Calu3 (cell line): Measurements from ENCODE around the gene NOXA1. TPM values are rescaled to one million over a fixed set of nuclear protein-coding genes. Genes with fewer than 3 reads are reported as not detected.

ENCODE experiments used
- BruUV-seq: library from RNA; stranded (reverse); fragments of 400-500 nt; replicated peaks from 2 replicates; lab custom pipeline; 2021; lab: Mats Ljungman, UMichigan
- CTCF ChIA-PET: fragments of 300-600 bp; sonication (Branson Sonifier 250); formaldehyde crosslinking; loops from one replicate; lab custom pipeline; 2022; ENCODE audit warnings: antibody characterized with exemption; lab: Charles Lee
- DNase-seq: peaks from one replicate; pipeline ENCODE4 v3.0.0; 2022
- H3K27ac Mint-ChIP-seq: one replicate; pipeline ENCODE4 v1.8.0; 2022; ENCODE audit warnings: mixed read lengths; ENCODE audit not compliant: unreplicated experiment
- H3K27me3 Mint-ChIP-seq: one replicate; pipeline ENCODE4 v1.8.0; 2022; ENCODE audit warnings: mixed read lengths; ENCODE audit not compliant: unreplicated experiment
- H3K36me3 Mint-ChIP-seq: one replicate; pipeline ENCODE4 v1.8.0; 2022; ENCODE audit warnings: mild to moderate bottlenecking, moderate library complexity, mixed read lengths; ENCODE audit not compliant: insufficient read depth, unreplicated experiment
- H3K4me1 Mint-ChIP-seq: one replicate; pipeline ENCODE4 v1.8.0; 2022; ENCODE audit warnings: mild to moderate bottlenecking, low read depth, mixed read lengths; ENCODE audit not compliant: unreplicated experiment
- H3K4me3 Mint-ChIP-seq: one replicate; pipeline ENCODE4 v1.8.0; 2022; ENCODE audit warnings: mild to moderate bottlenecking, low read depth, moderate library complexity, mixed read lengths; ENCODE audit not compliant: unreplicated experiment
- H3K9me3 Mint-ChIP-seq: one replicate; pipeline ENCODE4 v1.8.0; 2022; ENCODE audit warnings: low read depth, mixed read lengths; ENCODE audit not compliant: unreplicated experiment
- CTCF ChIP-seq: fragments of 200-600 bp; IDR thresholded peaks from one replicate; pipeline ENCODE4 v1.8.0; 2022; ENCODE audit warnings: antibody characterized with exemption; ENCODE audit not compliant: unreplicated experiment
- intact Hi-C: fragments of 100-400 bp; cut with micrococcal nuclease; formaldehyde crosslinking; loops from one replicate; pipeline ENCODE4 v1.10.0; 2022; ENCODE audit not compliant: unreplicated experiment
- total RNA-seq: library from RNA; stranded (reverse); gene quantifications from 2 replicates; pipeline ENCODE4 v1.2.3, GENCODE V29; 2022

The NOXA1 gene
- total RNA-seq, 1 experiment from 2014 or later, result 12.3 TPM

DNA sequence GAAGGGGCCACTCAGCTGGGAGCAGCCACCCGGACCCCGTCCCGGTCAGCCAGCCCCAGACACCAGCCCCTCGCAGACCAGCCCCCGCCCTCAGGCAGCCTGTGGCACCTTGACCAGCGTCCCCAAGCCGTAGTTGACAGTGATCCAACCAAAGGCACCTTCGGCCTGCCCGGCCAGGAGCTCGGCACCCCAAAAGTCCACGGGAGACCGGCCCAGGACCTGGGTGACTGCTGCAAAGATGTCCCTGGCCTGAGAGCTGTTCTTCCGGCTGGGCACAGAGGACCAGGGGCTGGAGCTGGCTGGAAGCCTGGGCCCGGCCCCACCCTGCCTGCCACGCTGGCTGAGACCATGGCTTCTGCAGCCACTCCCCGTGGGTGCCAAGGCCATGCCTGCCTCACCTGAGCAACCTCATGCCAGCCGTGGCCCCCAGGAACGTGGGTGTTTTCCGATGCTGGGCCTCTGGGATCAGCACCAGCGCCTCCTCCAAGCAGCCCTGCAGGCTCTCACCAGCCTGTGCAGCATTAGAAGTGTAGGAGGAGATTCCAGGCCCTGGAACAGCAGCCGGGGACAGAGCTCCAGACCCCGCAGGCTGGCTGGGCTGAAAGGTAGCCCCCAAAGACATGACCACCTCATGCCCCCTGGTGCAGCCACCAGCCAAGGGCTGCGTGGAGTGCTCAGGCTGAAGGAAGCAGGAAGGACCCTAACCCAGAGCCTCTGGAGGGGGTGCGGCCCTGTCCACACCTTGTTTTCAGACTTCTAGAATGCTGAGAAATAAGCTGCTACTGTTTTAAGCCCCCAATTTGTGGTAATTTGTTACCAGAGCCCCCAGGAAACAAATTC, 13.8 kb downstream of the NOXA1 start:
- no TSS peak for BruUV-seq
- no peak for TF ChIP-seq CTCF
- Mint-ChIP-seq H3K36me3 (peaks cover 13% of the 10 kb centered on the region), H3K4me3 (peak overlapping the region; percentile 34), H3K27me3 (no peaks in the 10 kb centered on the region), H3K27ac (no peak overlapping the region), H3K9me3 (no peaks in the 10 kb centered on the region), H3K4me1 (peaks cover 6% of the 10 kb centered on the region)
- DNase-seq, result no peak
- intact Hi-C loops, result no loop called here
- CTCF ChIA-PET, result no interaction called here

DNA sequence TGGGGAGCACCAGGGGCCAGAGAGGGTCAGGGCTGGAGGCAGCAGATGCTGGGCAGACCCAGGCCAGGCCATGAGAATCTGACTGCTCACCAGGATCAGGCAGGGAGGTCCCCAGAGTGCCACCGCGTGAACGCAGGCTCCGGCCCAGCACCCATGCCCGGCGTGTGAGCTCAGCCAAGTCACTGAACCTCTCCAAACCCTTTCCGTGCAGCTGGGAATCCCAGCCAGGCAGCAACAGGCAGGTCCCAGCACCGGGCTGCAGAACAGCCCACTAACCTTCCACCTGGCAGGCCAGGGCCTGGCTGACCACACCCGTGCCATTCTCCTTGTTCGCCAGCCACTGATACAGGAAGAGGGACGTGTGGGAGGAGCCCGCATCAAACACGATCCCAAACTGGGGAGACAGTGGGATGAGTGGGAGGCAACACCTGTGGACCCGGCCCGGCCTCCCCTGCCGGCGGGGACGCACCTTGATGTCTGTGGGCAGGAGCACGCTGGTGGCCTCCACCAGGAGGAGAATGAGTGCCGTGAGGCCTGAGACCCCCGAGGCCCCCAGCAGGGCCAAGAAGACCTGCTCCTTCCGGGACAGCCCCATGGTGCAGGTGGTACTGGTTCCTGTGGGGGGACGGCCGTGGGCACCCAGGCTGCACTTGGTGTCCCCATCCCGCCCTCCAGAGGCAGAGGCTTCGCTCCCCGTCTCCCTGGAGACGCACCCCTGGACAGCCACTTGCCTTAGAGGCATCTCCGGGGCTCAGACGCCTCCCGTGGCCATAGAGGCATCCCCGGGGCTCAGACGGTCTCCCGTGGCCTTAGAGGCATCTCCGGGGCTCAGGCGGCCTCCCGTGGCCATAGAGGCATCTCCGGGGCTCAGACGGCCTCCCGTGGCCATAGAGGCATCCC, 14.7 kb downstream of the NOXA1 start:
- Mint-ChIP-seq H3K27me3 (no peaks in the 10 kb centered on the region), H3K36me3 (peaks cover 15% of the 10 kb centered on the region), H3K27ac (no peak overlapping the region), H3K4me1 (peaks cover 6% of the 10 kb centered on the region), H3K4me3 (no peak overlapping the region), H3K9me3 (no peaks in the 10 kb centered on the region)
- intact Hi-C loops, result no loop called here
- no TSS peak for BruUV-seq
- CTCF ChIA-PET, result no interaction called here
- no peak for DNase-seq
- no peak for TF ChIP-seq CTCF

GRCh38 chr9:137438591-137439157, 15.5 kb downstream of the NOXA1 start:
- no TSS peak for BruUV-seq
- intact Hi-C loops, result no loop called here
- Mint-ChIP-seq H3K9me3 (no peaks in the 10 kb centered on the region), H3K36me3 (peaks cover 15% of the 10 kb centered on the region), H3K27me3 (no peaks in the 10 kb centered on the region), H3K27ac (no peak overlapping the region), H3K4me1 (peaks cover 6% of the 10 kb centered on the region), H3K4me3 (no peak overlapping the region)
- no peak for DNase-seq
- no peak for TF ChIP-seq CTCF
- CTCF ChIA-PET, result no interaction called here

- no peak for TF ChIP-seq CTCF
- Mint-ChIP-seq H3K36me3 (peaks cover 15% of the 10 kb centered on the region), H3K4me1 (peaks cover 6% of the 10 kb centered on the region), H3K9me3 (no peaks in the 10 kb centered on the region), H3K27me3 (no peaks in the 10 kb centered on the region), H3K27ac (no peak overlapping the region), H3K4me3 (no peak overlapping the region)
- CTCF ChIA-PET, result no interaction called here
- no TSS peak for BruUV-seq
- no peak for DNase-seq
- intact Hi-C loops, result no loop called here
Measured at GRCh38 chr9:137439158-137439714, 16.0 kb downstream of the NOXA1 start.
